T-helper 1 cell (primary cell): ENCODE data around the gene NTS.
A peak's percentile ranks its signal among the peaks of the same experiment; 100 is the strongest.

Source experiments
- DNase-seq, 5 donors: peaks; one replicate each; pipeline ENCODE4 v3.0.0-alpha.2; 2012 to 2020
- total RNA-seq, 4 donors: gene quantifications; one replicate each; lab custom pipeline; 2026; lab: John Stamatoyannopoulos, UW

NTS gene
- total RNA-seq, result 0 reads per million in 4 donors

- DNase-seq, result no peak
Measured at GRCh38 chr12:85874031-85874461, at the start of gene NTS. Gene NTS (plus strand): TSS chr12:85874295. CDS start chr12:85874404, 109 bp downstream.

- no peak for DNase-seq
Measured at GRCh38 chr12:85825746-85826145, 48.3 kb upstream of the NTS start.

GRCh38 chr12:85828576-85828975 is 45.5 kb upstream of the NTS start:
- no peak for DNase-seq

- no peak for DNase-seq
Measured at GRCh38 chr12:85829391-85829790, 44.7 kb upstream of the NTS start.

GRCh38 chr12:85831327-85831990 is 42.6 kb upstream of the NTS start:
- no peak for DNase-seq

- DNase-seq, result no peak
Measured at GRCh38 chr12:85833579-85833978, 40.5 kb upstream of the NTS start.

GRCh38 chr12:85834378-85834777 is 39.7 kb upstream of the NTS start:
- DNase-seq, result no peak

- no peak for DNase-seq
Measured at GRCh38 chr12:85835426-85836196, 38.5 kb upstream of the NTS start.

GRCh38 chr12:85836197-85837090 is 37.7 kb upstream of the NTS start, which contains the start of gene RASSF9:
Gene RASSF9 (minus strand): TSS chr12:85836409. CDS start chr12:85836201, 208 bp downstream.
- no peak for DNase-seq

- no peak for DNase-seq
Measured at GRCh38 chr12:85843606-85844310, 30.3 kb upstream of the NTS start.

GRCh38 chr12:85849344-85849743 is 24.8 kb upstream of the NTS start:
- DNase-seq, result no peak

GRCh38 chr12:85855305-85855704 is 18.8 kb upstream of the NTS start:
- DNase-seq, result no peak

GRCh38 chr12:85856966-85857365 is 17.1 kb upstream of the NTS start:
- DNase-seq, result no peak

GRCh38 chr12:85865890-85866289 is 8.2 kb upstream of the NTS start:
- no peak for DNase-seq

GRCh38 chr12:85866986-85867776 is 6.9 kb upstream of the NTS start:
- DNase-seq, result peak in 1 of 5 donors; percentile 8

GRCh38 chr12:85872497-85873091 is 1.5 kb upstream of the NTS start:
- peak in 1 of 5 donors; percentile 28 for DNase-seq

GRCh38 chr12:85877459-85877858 is 3.4 kb downstream of the NTS start:
- no peak for DNase-seq

GRCh38 chr12:85883763-85884162 is 9.7 kb downstream of the NTS start:
- no peak for DNase-seq

- no peak for DNase-seq
Measured at GRCh38 chr12:85894653-85895052, 20.6 kb downstream of the NTS start.

- peak in 1 of 5 donors; percentile 6 for DNase-seq
Measured at GRCh38 chr12:85920324-85920947, 46.3 kb downstream of the NTS start.
